K562 (cell line): ENCODE results near the gene MED19. TPM values are rescaled to one million over a fixed set of nuclear protein-coding genes. Genes with fewer than 3 reads are reported as not detected.
A peak's percentile ranks its signal among the peaks of the same experiment; 100 is the strongest.

Experiments
- ATAC-seq: fragments of 200-7000 bp; cut with Tn5 transposase; 3 replicates; pipeline ENCODE4 v1.9.1; 2020; ENCODE audit warnings: moderate library complexity
- BruUV-seq: library from RNA; stranded (reverse); fragments of 400-500 nt; replicated peaks from 2 replicates; lab custom pipeline; 2021; lab: Mats Ljungman, UMichigan
- CTCF ChIA-PET: fragments of 300-600 bp; formaldehyde crosslinking; extraction: SDS; loops from one replicate; lab custom pipeline; 2021; ENCODE audit warnings: low intra/inter-chr PET ratio; lab: Yijun Ruan, JAX
- POLR2A ChIA-PET: fragments of 300-600, 350-650 bp; sonication (Branson Sonifier 250); formaldehyde crosslinking; extraction: SDS; loops from one replicate; lab custom pipeline; 2021; ENCODE audit warnings: antibody characterized with exemption, inconsistent platforms; lab: Yijun Ruan, JAX
- DNase-seq, 4 experiments: peaks; one replicate each; pipeline versions ENCODE4 v3.0.0 to v3.0.0-alpha.2; 2011 to 2018; ENCODE audit warnings: low spot score in 3 of 4, mixed read lengths in 3 of 4; ENCODE audit errors: extremely low read depth in 1 of 4
- FAIRE-seq: peaks from 2 replicates; lab custom pipeline; 2011; peaks lifted over from hg19 to GRCh38; lab: Jason Lieb, UNC
- H2AFZ ChIP-seq: 2 replicates; pipeline ENCODE4 v1.6.0; 2011; ENCODE audit warnings: low read depth, low read length, control low read depth, inconsistent platforms
- H3K27ac ChIP-seq: fragments of 200-600 bp; 3 replicates; pipeline ENCODE4 v1.8.0; 2011; ENCODE audit warnings: low read depth, mild to moderate bottlenecking, control low read depth, inconsistent platforms, low read length, moderate library complexity, mixed read lengths; ENCODE audit errors: extremely low read depth
- H3K27me3 ChIP-seq, 2 experiments: fragments of 300-600 bp in 1 of 2; 2 replicates in 1 of 2; 3 replicates in 1 of 2; pipeline versions ENCODE4 v1.6.0 to v1.8.0; 2011; ENCODE audit warnings: inconsistent platforms in 2 of 2, low read length in 2 of 2, mild to moderate bottlenecking in 1 of 2, mixed read lengths in 1 of 2, moderate library complexity in 1 of 2; ENCODE audit not compliant: control insufficient read depth in 2 of 2, insufficient read depth in 2 of 2
- H3K36me3 ChIP-seq: fragments of 300-600 bp; 3 replicates; pipeline ENCODE4 v1.8.0; 2011; ENCODE audit warnings: mild to moderate bottlenecking, low read length, inconsistent platforms; ENCODE audit not compliant: control insufficient read depth, insufficient read depth
- H3K4me1 ChIP-seq, 2 experiments: fragments of 200-600 bp in 1 of 2; replicated peaks in 1 of 2; 2 replicates in 1 of 2; 3 replicates in 1 of 2; pipeline versions ENCODE4 v1.5.1 to v1.8.0; 2011; ENCODE audit warnings: inconsistent platforms in 2 of 2, low read length in 2 of 2, mild to moderate bottlenecking in 1 of 2, mixed read lengths in 1 of 2, moderate library complexity in 1 of 2; ENCODE audit not compliant: control insufficient read depth in 2 of 2, insufficient read depth in 2 of 2
- H3K4me2 ChIP-seq: 2 replicates; pipeline ENCODE4 v1.6.1; 2011; ENCODE audit warnings: low read length, control low read depth, inconsistent platforms, mixed read lengths; ENCODE audit not compliant: insufficient read depth
- H3K4me3 ChIP-seq: fragments of 200-600 bp; sonication (generic), shearing (Covaris generic); 2 replicates; pipeline ENCODE4 v1.5.1; 2016; ENCODE audit warnings: control low read depth, inconsistent platforms
- H3K79me2 ChIP-seq: fragments of 200-600 bp; 3 replicates; pipeline ENCODE4 v1.8.0; 2011; ENCODE audit warnings: low read length, inconsistent platforms; ENCODE audit not compliant: control insufficient read depth, insufficient read depth
- H3K9ac ChIP-seq, 2 experiments: 2 replicates each; pipeline versions ENCODE4 v1.6.0 to v1.6.1; 2011; ENCODE audit warnings: low read depth in 2 of 2, low read length in 2 of 2, control low read depth in 1 of 2, inconsistent platforms in 1 of 2, mild to moderate bottlenecking in 1 of 2, mixed read lengths in 1 of 2; ENCODE audit not compliant: insufficient read depth in 1 of 2
- H3K9me1 ChIP-seq: one replicate; pipeline ENCODE4 v1.6.0; 2011; ENCODE audit warnings: inconsistent platforms, mild to moderate bottlenecking, low read length, moderate library complexity; ENCODE audit not compliant: control insufficient read depth, insufficient read depth
- H3K9me3 ChIP-seq: replicated peaks from 2 replicates; pipeline ENCODE4 v1.5.1; 2011; ENCODE audit warnings: low read depth, low read length, inconsistent platforms; ENCODE audit not compliant: control insufficient read depth, insufficient read depth
- H4K20me1 ChIP-seq: replicated peaks from 2 replicates; pipeline ENCODE4 v1.6.1; 2011; ENCODE audit warnings: low read length, inconsistent platforms, mixed read lengths; ENCODE audit not compliant: control insufficient read depth, insufficient read depth
- BDP1 ChIP-seq: IDR thresholded peaks from 3 replicates; pipeline ENCODE4 v1.6.1; 2011; ENCODE audit not compliant: insufficient read length, insufficient read depth
- CEBPB ChIP-seq: fragments of 450-650 bp; IDR thresholded peaks from 2 replicates; pipeline ENCODE4 v1.6.1; 2016; ENCODE audit warnings: missing genetic modification characterization, missing compliant biosample characterization
- CEBPG ChIP-seq, 3 experiments: fragments of 200-800 bp in 1 of 3; sonication (Bioruptor generic) in 1 of 3; sonication (generic) in 1 of 3; formaldehyde crosslinking in 1 of 3; IDR thresholded peaks in 2 of 3; conservative IDR thresholded peaks in 1 of 3; 2 replicates each; pipeline versions ENCODE4 v1.6.1 to v1.8.0; 2016 to 2022; ENCODE audit warnings: missing compliant biosample characterization in 2 of 3, missing genetic modification characterization in 2 of 3, mild to moderate bottlenecking in 1 of 3, missing genetic modification reagents in 1 of 3
- ELF2 ChIP-seq: fragments of 250-450 bp; sonication (Bioruptor Pico); IDR thresholded peaks from 2 replicates; pipeline ENCODE4 v1.5.0; 2021; ENCODE audit warnings: mild to moderate bottlenecking
- FOXM1 ChIP-seq, 2 experiments: fragments of 450-650 bp in 1 of 2; sonication (generic) in 1 of 2; formaldehyde crosslinking in 1 of 2; IDR thresholded peaks; 2 replicates each; pipeline versions ENCODE4 v1.6.1 to v1.9.0; 2017 to 2022; ENCODE audit warnings: low read depth in 2 of 2, mild to moderate bottlenecking in 2 of 2, missing genetic modification reagents in 1 of 2, moderate library complexity in 1 of 2
- ILK ChIP-seq: fragments of 450-650 bp; IDR thresholded peaks from 2 replicates; pipeline ENCODE4 v1.6.1; 2016; ENCODE audit warnings: missing genetic modification characterization, low read depth, mild to moderate bottlenecking, missing compliant biosample characterization, moderate library complexity, borderline replicate concordance
- NBN ChIP-seq: fragments of 450-650 bp; IDR thresholded peaks from 2 replicates; pipeline ENCODE4 v1.6.1; 2016; ENCODE audit warnings: low read depth, mild to moderate bottlenecking
- PCBP2 ChIP-seq: fragments of 200-400 bp; formaldehyde crosslinking; IDR thresholded peaks from 2 replicates; pipeline ENCODE4 v1.6.1; 2018; ENCODE audit warnings: low read length, low read depth, mild to moderate bottlenecking, moderate library complexity; ENCODE audit not compliant: poor library complexity, severe bottlenecking
- RBM39 ChIP-seq: fragments of 200-400 bp; formaldehyde crosslinking; optimal IDR thresholded peaks from 2 replicates; pipeline ENCODE3; 2018; ENCODE audit warnings: low read depth, low read length
- ZNF431 ChIP-seq: sonication (generic); formaldehyde crosslinking; IDR thresholded peaks from 2 replicates; pipeline ENCODE4 v1.8.0; 2022; ENCODE audit warnings: mild to moderate bottlenecking, missing genetic modification reagents
- ZNF592 ChIP-seq: fragments of 450-650 bp; IDR thresholded peaks from 2 replicates; pipeline ENCODE4 v1.6.1; 2017; ENCODE audit warnings: antibody characterized with exemption, mild to moderate bottlenecking
- WGBS: fragments of 100-300 bp; shearing (Covaris generic); methylation state at CpG from one replicate; pipeline ENCODE4 v1.1.6; 2016; ENCODE audit warnings: low coverage, mixed read lengths; ENCODE audit not compliant: insufficient coverage; ENCODE audit errors: missing lambda C conversion rate; 5-methylcytosine and 5-hydroxymethylcytosine counted together
- in situ Hi-C: fragments of 300-500 bp; cut with MboI; formaldehyde crosslinking; loops from 4 replicates; pipeline ENCODE4 v1.15.0; 2018; ENCODE audit warnings: inconsistent platforms, mixed read lengths
- intact Hi-C: fragments of 100-400 bp; cut with micrococcal nuclease; formaldehyde crosslinking; loops from 2 replicates; pipeline ENCODE4 v1.14.2; 2022
- polyA plus RNA-seq, 8 experiments: library from polyadenylated mRNA; depleted of rRNA in 4 of 8; stranded (reverse) in 5 of 8; unstranded in 3 of 8; fragments of >200 nt; fragmentation: Nextera tagmentation in 2 of 8; fragmentation: Illumina TruSeq in 1 of 8; extraction: Ambion mirVana in 2 of 8; extraction: Trizol in 1 of 8; gene quantifications; 2 replicates each; pipeline versions ENCODE4 v1.2.1 to v1.2.3, GENCODE V29; 2011 to 2014; ENCODE audit warnings: inconsistent platforms in 1 of 8, missing spikeins in 1 of 8
- total RNA-seq, 7 experiments: library from RNA; depleted of rRNA in 6 of 7; stranded (reverse); fragments of >200 nt in 6 of 7; fragmentation: Illumina TruSeq in 2 of 7; extraction: Trizol in 2 of 7; gene quantifications; 2 replicates each; pipeline versions ENCODE4 v1.2.1 to v1.2.3, GENCODE V29; 2011 to 2021; ENCODE audit warnings: low replicate concordance in 1 of 7

MED19 gene
- total and polyA plus RNA-seq, 9 of the 15 experiments (the other 6 are each of a cell fraction or from before 2014, with no cell fraction given): 7.3 to 23.5 (median 15.0) TPM

GRCh38 chr11:57712256-57713150 is 488 bp upstream of the MED19 start, which contains the start of gene TMX2 (continued):
- TF ChIP-seq NBN (no peak), ELF2 (CRISPR knock-in tag) (peak; percentile 84), PCBP2 (no peak), FOXM1 (IDR thresholded peaks at IDR 0.05; ENCODE audit: low read depth) (peak; percentile 80), FOXM1 (CRISPR knock-in tag; IDR thresholded peaks at IDR 0.05; ENCODE audit: low read depth) (peak; percentile 76; the same call in 1 of the 2 replicates)
- TF ChIP-seq, all 486 proteins: peak for 124

- in situ Hi-C loops: no loop called here
- Histone ChIP-seq H3K4me2 (no peak overlapping the region), H3K9me1 (no peaks in the 10 kb centered on the region), H3K79me2 (peaks cover 53% of the 10 kb centered on the region), H3K9me3 (no peaks in the 10 kb centered on the region; the same call in 1 of the 2 replicates), H2AFZ (no peak overlapping the region), H3K27ac (no peak overlapping the region), H3K9ac (no peak overlapping the region), H3K27me3 (no peaks in the 10 kb centered on the region), H4K20me1 (0 out of 2 replicates have a peak, but pooled peaks cover 4% of the 10 kb centered on the region), H3K36me3 (peaks cover 28% of the 10 kb centered on the region; the same call in 2 of the 3 replicates), H3K4me1 (peaks cover 9% of the 10 kb centered on the region in 2 experiments; a peak in 3 of 5 replicates), H3K4me3 (no peak overlapping the region)
- FAIRE-seq (no peak), DNase-seq (no peak), ATAC-seq (no peak)
- no peak for TF ChIP-seq ILK (tag)
- TF ChIP-seq CEBPG (CRISPR knock-in tag; IDR thresholded peaks at IDR 0.05): no peak
- TF ChIP-seq CEBPG (tag; conservative IDR thresholded peaks at IDR 0.05 in 1 of 2, IDR thresholded peaks at IDR 0.05 in 1 of 2): peak; percentile 47 to 61; a peak in 3 of 4 replicates
- TF ChIP-seq BDP1: no peak
- no peak for TF ChIP-seq ZNF431 (CRISPR knock-in tag)
- TF ChIP-seq CEBPB: peak; percentile 84
- no peak for TF ChIP-seq ZNF592
- no peak for TF ChIP-seq RBM39
- CTCF ChIA-PET: no interaction called here
- intact Hi-C loops: no loop called here
- POLR2A ChIA-PET: interaction anchor here (0.9 to 1.2 kb wide), 3 partner anchors 12 to 32 kb away, joined by 3 to 5 read pairs (median 3); partner anchors contain the start of gene SELENOH
- no TSS peak for BruUV-seq
- whole genome bisulfite sequencing: 84% methylated on average over 5 of the region's 5 CpGs
These were observed 2.1 kb downstream of the MED19 start for GRCh38 chr11:57709802-57710367.
